ENCODE data around the gene SLC13A2. TPM values are rescaled to one million over a fixed set of nuclear protein-coding genes. Genes with fewer than 3 reads are reported as not detected.

Gene SLC13A2
- total RNA-seq, 1 experiment from 2014 or later: not detected

DNA sequence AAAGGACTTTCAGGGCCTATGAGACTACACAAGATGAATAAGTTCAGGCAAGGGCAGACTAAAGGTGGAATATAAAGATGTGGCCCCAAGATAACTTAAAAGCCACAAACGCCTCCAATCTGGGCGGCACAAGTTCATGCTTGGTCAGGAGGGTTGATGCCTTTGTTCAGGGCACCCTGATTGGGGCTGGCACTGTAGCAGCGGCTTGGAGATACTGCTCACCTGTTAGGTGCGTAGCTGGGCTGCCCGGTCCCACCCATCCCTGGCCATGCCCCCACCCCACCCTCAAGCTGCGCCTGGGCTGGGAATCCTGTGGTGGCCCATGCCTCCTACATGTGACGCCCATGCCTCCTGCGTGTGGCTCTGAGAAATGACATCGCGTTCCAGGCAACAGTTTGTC lies 12.5 kb upstream of the SLC13A2 start:
- Histone ChIP-seq H3K36me3 (ENCODE audit: control insufficient read depth, insufficient read depth, low read length) (no peaks in the 10 kb centered on the region), H3K27me3 (ENCODE audit: control insufficient read depth, insufficient read depth, low read length) (no peaks in the 10 kb centered on the region), H3K4me3 (ENCODE audit: low read depth in 2 of 2, low read length in 2 of 2) (no peak overlapping the region), H3K27ac (ENCODE audit: low read length) (no peak overlapping the region), H3K4me1 (ENCODE audit: control insufficient read depth, insufficient read depth, low read length) (no peaks in the 10 kb centered on the region), H3K9me3 (ENCODE audit: control insufficient read depth, insufficient read depth, low read depth, low read length) (no peaks in the 10 kb centered on the region)
- in situ Hi-C loops (cut with HindIII; ENCODE audit: low pct_unique_long_range_greater_than_20kb, low sequenced_read_pairs) (no loop called here), intact Hi-C loops (cut with micrococcal nuclease; ENCODE audit: unreplicated experiment) (no loop called here)
- CTCF ChIA-PET: no interaction called here
- ATAC-seq (no peak), DNase-seq (ENCODE audit: low read depth, low spot score) (no peak)
- BruUV-seq (replicated peaks): no TSS peak
- POLR2A ChIA-PET: no interaction called here
- no peak for TF ChIP-seq POLR2AphosphoS5 (IDR thresholded peaks at IDR 0.05; ENCODE audit: low read depth, low read length)
- no peak for TF ChIP-seq CTCF (IDR thresholded peaks at IDR 0.05)
- TF ChIP-seq REST (IDR thresholded peaks at IDR 0.05; ENCODE audit: insufficient read depth in 1 of 2, low read depth in 2 of 2, low read length in 1 of 2): no peak
- no peak for TF ChIP-seq TCF7L2 (IDR thresholded peaks at IDR 0.05; ENCODE audit: low read depth, low read length)
- no peak for TF ChIP-seq SIN3A (IDR thresholded peaks at IDR 0.05; ENCODE audit: borderline replicate concordance, insufficient read depth, low read depth, low read length)

DNA sequence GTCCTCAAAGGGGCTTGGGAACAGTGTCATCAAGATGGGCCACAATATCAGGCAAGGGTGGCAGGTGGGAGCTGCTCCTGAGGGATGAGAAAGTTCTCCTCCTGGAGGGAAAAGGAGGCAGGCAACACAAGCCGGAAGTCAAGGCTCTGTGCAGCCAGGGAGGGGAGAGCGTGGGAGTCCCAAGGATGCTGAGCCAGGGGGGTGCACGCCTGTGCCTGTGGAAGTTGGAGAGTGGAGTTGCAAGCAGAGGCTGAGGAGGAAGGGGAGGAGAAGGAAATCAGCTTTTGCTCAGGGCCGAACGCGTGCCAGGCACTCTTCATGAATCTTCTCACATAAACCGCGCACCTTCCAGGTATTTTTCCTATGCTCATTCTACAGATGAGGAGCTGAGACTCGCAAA lies 7.4 kb upstream of the SLC13A2 start:
- CTCF ChIA-PET: interaction anchor here (0.6 kb wide), 2 partner anchors 664 to 1230 kb away, joined by 3 to 4 read pairs; no protein-coding TSS in a partner anchor
- in situ Hi-C loops (cut with HindIII; ENCODE audit: low pct_unique_long_range_greater_than_20kb, low sequenced_read_pairs) (no loop called here), intact Hi-C loops (cut with micrococcal nuclease; ENCODE audit: unreplicated experiment) (no loop called here)

More for the DNA sequence above, 7.4 kb upstream of the SLC13A2 start:
- peaks cover 3% of the 10 kb centered on the region; the same call in 1 of the 2 replicates for H3K27me3 ChIP-seq (ENCODE audit: control insufficient read depth, insufficient read depth, low read length)
- POLR2A ChIA-PET: interaction anchor here (0.6 kb wide), 1 partner anchor 9 kb away, joined by 9 read pairs; no protein-coding TSS in a partner anchor
- H3K4me1 ChIP-seq (ENCODE audit: control insufficient read depth, insufficient read depth, low read length): no peaks in the 10 kb centered on the region
- no peak overlapping the region for H3K27ac ChIP-seq (ENCODE audit: low read length)
- no peaks in the 10 kb centered on the region for H3K9me3 ChIP-seq (ENCODE audit: control insufficient read depth, insufficient read depth, low read depth, low read length)
- DNase-seq (ENCODE audit: low read depth, low spot score) (no peak), ATAC-seq (no peak)
- no peak overlapping the region for H3K4me3 ChIP-seq (ENCODE audit: low read depth in 2 of 2, low read length in 2 of 2)
- no peak for TF ChIP-seq CTCF (IDR thresholded peaks at IDR 0.05)
- no peak for TF ChIP-seq TCF7L2 (IDR thresholded peaks at IDR 0.05; ENCODE audit: low read depth, low read length)
- no peak for TF ChIP-seq SIN3A (IDR thresholded peaks at IDR 0.05; ENCODE audit: borderline replicate concordance, insufficient read depth, low read depth, low read length)
- TF ChIP-seq REST (IDR thresholded peaks at IDR 0.05; ENCODE audit: insufficient read depth in 1 of 2, low read depth in 2 of 2, low read length in 1 of 2): no peak
- no peak for TF ChIP-seq POLR2AphosphoS5 (IDR thresholded peaks at IDR 0.05; ENCODE audit: low read depth, low read length)
- BruUV-seq (replicated peaks): no TSS peak
- no peaks in the 10 kb centered on the region for H3K36me3 ChIP-seq (ENCODE audit: control insufficient read depth, insufficient read depth, low read length)
